SH-SY5Y (cell line): Measurements from ENCODE around the gene GABARAP.

ENCODE experiments used
- GATA2 ChIP-seq: IDR thresholded peaks from 2 replicates; pipeline ENCODE4 v1.6.1; 2011; ENCODE audit warnings: mild to moderate bottlenecking, low read depth, low read length
- GATA3 ChIP-seq: IDR thresholded peaks from 2 replicates; pipeline ENCODE4 v1.6.1; 2011; ENCODE audit warnings: low read depth, mild to moderate bottlenecking, low read length, moderate library complexity

DNA sequence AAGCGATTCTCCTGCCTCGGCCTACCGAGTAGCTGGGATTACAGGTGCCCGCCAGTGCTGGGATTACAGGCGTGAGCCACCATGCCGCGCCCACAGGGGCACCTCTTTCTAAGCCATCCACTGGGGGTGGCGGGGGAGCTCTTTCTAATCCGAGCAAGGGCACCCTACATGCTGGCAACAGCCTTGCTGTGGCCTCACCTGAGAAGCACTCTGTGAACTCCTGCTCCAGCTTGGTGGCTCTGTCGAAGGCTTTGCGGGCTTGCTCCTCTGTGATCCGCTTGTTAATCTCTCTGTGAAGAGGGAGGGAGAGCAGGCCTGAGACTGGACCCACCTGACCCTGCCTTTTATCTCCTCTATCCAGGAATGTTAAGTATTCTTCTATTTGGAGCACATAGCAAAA lies 51.2 kb downstream of the GABARAP start:
- TF ChIP-seq GATA2 (no peak), GATA3 (no peak)
